GM23338 (cell line): Measurements from ENCODE around the gene LYSMD1. TPM values are rescaled to one million over a fixed set of nuclear protein-coding genes. Genes with fewer than 3 reads are reported as not detected.

ENCODE experiments used
- ATAC-seq: fragments of 200-7000 bp; cut with Tn5 transposase; 3 replicates; pipeline ENCODE4 v1.9.1; 2020
- DNase-seq: peaks from one replicate; pipeline ENCODE4 v3.0.0-alpha.2; 2015; ENCODE audit warnings: low spot score
- H2AFZ ChIP-seq: fragments of 200-600 bp; sonication (generic); 2 replicates; pipeline ENCODE4 v1.8.0; 2016; ENCODE audit warnings: antibody characterized with exemption, mild to moderate bottlenecking, moderate library complexity
- H3F3A ChIP-seq: fragments of 200-600 bp; sonication (generic); replicated peaks from 2 replicates; pipeline ENCODE4 v1.8.0; 2017; ENCODE audit warnings: antibody characterized with exemption, mixed run types, low read depth
- H3K27ac ChIP-seq: fragments of 200-600 bp; sonication (generic); 2 replicates; pipeline ENCODE4 v1.6.1; 2016; ENCODE audit warnings: low read depth
- H3K27me3 ChIP-seq: fragments of 200-600 bp; sonication (generic); 2 replicates; pipeline ENCODE4 v1.8.0; 2016; ENCODE audit warnings: mild to moderate bottlenecking, mixed run types, moderate library complexity; ENCODE audit not compliant: insufficient read depth
- H3K36me3 ChIP-seq: fragments of 200-600 bp; sonication (generic); 2 replicates; pipeline ENCODE4 v1.8.0; 2016; ENCODE audit warnings: mild to moderate bottlenecking; ENCODE audit not compliant: insufficient read depth
- H3K4me1 ChIP-seq: fragments of 200-600 bp; sonication (generic); 2 replicates; pipeline ENCODE4 v1.8.0; 2016; ENCODE audit warnings: mild to moderate bottlenecking, moderate library complexity; ENCODE audit not compliant: insufficient read depth
- H3K4me2 ChIP-seq: fragments of 200-600 bp; sonication (generic); 2 replicates; pipeline ENCODE4 v1.7.1; 2017; ENCODE audit warnings: mixed run types
- H3K4me3 ChIP-seq: fragments of 200-600 bp; sonication (generic); 2 replicates; pipeline ENCODE4 v1.6.1; 2016; ENCODE audit warnings: mixed run types
- H3K79me2 ChIP-seq: fragments of 200-600 bp; sonication (generic); replicated peaks from 2 replicates; pipeline ENCODE4 v1.8.0; 2017; ENCODE audit warnings: mild to moderate bottlenecking; ENCODE audit not compliant: insufficient read depth
- H3K9me2 ChIP-seq: fragments of 200-600 bp; sonication (generic); 2 replicates; pipeline ENCODE4 v1.8.0; 2017; ENCODE audit not compliant: insufficient read depth
- H4K20me1 ChIP-seq: fragments of 200-600 bp; sonication (generic); replicated peaks from 2 replicates; pipeline ENCODE4 v1.8.0; 2017; ENCODE audit warnings: mild to moderate bottlenecking; ENCODE audit not compliant: insufficient read depth
- H3K27ac Mint-ChIP-seq: 2 replicates; pipeline ENCODE4 v1.8.0; 2020; ENCODE audit warnings: inconsistent platforms, mild to moderate bottlenecking, moderate library complexity, mixed read lengths
- H3K27me3 Mint-ChIP-seq: 3 replicates; pipeline ENCODE4 v1.8.0; 2022; ENCODE audit warnings: low read depth, mild to moderate bottlenecking, moderate library complexity, mixed read lengths, inconsistent platforms; ENCODE audit not compliant: insufficient read depth, poor library complexity
- H3K36me3 Mint-ChIP-seq: 3 replicates; pipeline ENCODE4 v1.8.0; 2021; ENCODE audit warnings: low read depth, mild to moderate bottlenecking, inconsistent platforms, moderate library complexity, mixed read lengths
- H3K4me1 Mint-ChIP-seq: 3 replicates; pipeline ENCODE4 v1.8.0; 2020; ENCODE audit warnings: mild to moderate bottlenecking, inconsistent platforms, mixed read lengths
- H3K4me3 Mint-ChIP-seq: 3 replicates; pipeline ENCODE4 v1.8.0; 2021; ENCODE audit warnings: moderate library complexity, mild to moderate bottlenecking, inconsistent platforms, mixed read lengths
- H3K9me3 Mint-ChIP-seq: 3 replicates; pipeline ENCODE4 v1.8.0; 2020; ENCODE audit warnings: moderate library complexity, mild to moderate bottlenecking, inconsistent platforms, mixed read lengths
- CREB1 ChIP-seq: fragments of 250-450 bp; sonication (Bioruptor Pico); IDR thresholded peaks from 2 replicates; pipeline ENCODE4 v1.5.0; 2020; ENCODE audit warnings: low read depth, mild to moderate bottlenecking, moderate library complexity
- EZH2 ChIP-seq: fragments of 200-600 bp; sonication (generic); IDR thresholded peaks from one replicate; pipeline ENCODE4 v1.8.0; 2017; ENCODE audit warnings: antibody characterized with exemption, mild to moderate bottlenecking, low read depth; ENCODE audit not compliant: unreplicated experiment
- EZH2phosphoT487 ChIP-seq: fragments of 200-600 bp; sonication (generic); IDR thresholded peaks from one replicate; pipeline ENCODE4 v1.8.1; 2018; ENCODE audit warnings: antibody characterized with exemption; ENCODE audit not compliant: unreplicated experiment
- JUNB ChIP-seq: IDR thresholded peaks from one replicate; pipeline ENCODE4 v1.6.1; 2016; ENCODE audit warnings: antibody characterized with exemption; ENCODE audit not compliant: unreplicated experiment
- NANOG ChIP-seq: IDR thresholded peaks from 2 replicates; pipeline ENCODE4 v1.6.1; 2016; ENCODE audit warnings: antibody characterized with exemption, borderline replicate concordance
- POLR2AphosphoS5 ChIP-seq: IDR thresholded peaks from 2 replicates; pipeline ENCODE4 v1.6.1; 2016; ENCODE audit warnings: antibody characterized with exemption, low read depth
- STAT1 ChIP-seq: IDR thresholded peaks from one replicate; pipeline ENCODE4 v1.6.1; 2016; ENCODE audit warnings: antibody characterized with exemption; ENCODE audit not compliant: unreplicated experiment
- ZNF114 ChIP-seq: fragments of 250-450 bp; sonication (Bioruptor Pico); IDR thresholded peaks from 2 replicates; pipeline ENCODE4 v1.5.0; 2020; ENCODE audit warnings: mild to moderate bottlenecking, moderate library complexity
- ZNF331 ChIP-seq: fragments of 250-450 bp; sonication (Bioruptor Pico); IDR thresholded peaks from 2 replicates; pipeline ENCODE4 v1.5.0; 2020; ENCODE audit warnings: low read depth, mild to moderate bottlenecking, moderate library complexity
- polyA plus RNA-seq: library from polyadenylated mRNA; unstranded; fragments of >200 nt; fragmentation: Nextera tagmentation; extraction: Ambion mirVana; gene quantifications from 2 replicates; pipeline ENCODE4 v1.2.1, GENCODE V29; 2016
- total RNA-seq: library from RNA; depleted of rRNA; stranded (reverse); fragments of >200 nt; shearing (Covaris generic); gene quantifications from 2 replicates; pipeline ENCODE4 v1.2.3, GENCODE V29; 2014
- TF ChIP-seq, protein P1 (sequence below): IDR thresholded peaks from 2 replicates; pipeline ENCODE4 v1.6.1; 2016; ENCODE audit warnings: antibody characterized with exemption
- TF ChIP-seq, protein P2 (sequence below), 2 experiments: fragments of 200-600 bp in 1 of 2; sonication (generic) in 1 of 2; conservative IDR thresholded peaks; 2 replicates each; pipeline versions ENCODE4 v1.5.1 to v1.6.1; 2016 to 2017; ENCODE audit warnings: antibody characterized with exemption in 2 of 2, low read depth in 2 of 2, mild to moderate bottlenecking in 2 of 2, moderate library complexity in 1 of 2
- TF ChIP-seq, protein P3 (sequence below): IDR thresholded peaks from one replicate; pipeline ENCODE4 v1.6.1; 2018; ENCODE audit warnings: antibody characterized with exemption; ENCODE audit not compliant: unreplicated experiment
- TF ChIP-seq, protein P4 (sequence below): fragments of 250-450 bp; sonication (Bioruptor Pico); IDR thresholded peaks from 2 replicates; pipeline ENCODE4 v1.5.0; 2020; ENCODE audit warnings: mild to moderate bottlenecking, moderate library complexity

The LYSMD1 gene
- total and polyA plus RNA-seq, 2 experiments from 2014 or later: 3.6 to 6.4 TPM

DNA sequence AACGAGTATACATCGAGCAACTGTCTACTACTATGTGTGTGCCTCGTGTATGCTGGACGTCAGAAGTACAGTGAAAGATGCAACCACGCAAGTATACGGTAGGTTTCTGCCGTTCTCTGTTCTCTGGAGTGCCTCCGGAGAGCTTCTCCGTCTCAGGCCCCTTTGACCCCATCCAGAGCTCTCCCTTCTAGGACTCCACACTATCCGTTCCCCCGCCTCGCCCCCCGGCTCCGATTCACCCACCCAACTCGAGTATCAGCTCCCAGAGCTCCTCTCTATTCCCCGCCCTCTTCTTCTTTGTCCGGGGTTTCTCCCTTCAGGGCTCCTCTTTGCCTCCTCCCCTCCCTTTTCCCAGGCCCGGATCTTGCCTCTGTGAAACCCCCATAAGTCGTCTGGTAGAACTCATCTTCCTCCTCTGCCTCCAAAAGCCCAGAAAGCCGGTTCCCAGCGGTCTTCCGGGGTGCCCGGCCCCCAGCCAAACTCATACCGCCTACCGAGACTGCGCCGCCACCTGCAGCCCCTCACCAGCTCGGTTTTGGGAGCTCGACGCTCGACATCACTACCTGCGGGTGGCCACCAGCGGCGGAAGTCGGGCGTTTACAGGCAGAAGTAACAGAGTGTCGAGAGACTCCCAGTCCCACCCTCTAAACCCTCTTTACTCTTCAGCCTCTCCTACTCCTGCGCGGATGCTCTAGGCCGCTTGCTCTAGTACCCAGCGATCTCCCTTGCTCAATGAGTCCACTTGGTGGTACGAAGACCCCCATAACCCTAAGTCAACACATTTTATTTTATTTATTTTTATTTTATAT, 24.1 kb upstream of the LYSMD1 start, which contains the start of gene VPS72:
TSS of gene VPS72 (minus strand) at position 561 of the 809 bp plus-strand sequence. CDS start at position 485, 76 bp downstream.
- H3K4me2 ChIP-seq: peak within 1 kb of the TSS; percentile 87
- peaks cover 39% of the 10 kb centered on the region for H3K79me2 ChIP-seq
- peak within 1 kb of the TSS; percentile 99 for H3K27ac Mint-ChIP-seq
- H3K4me1 ChIP-seq: peaks cover 3% of the 10 kb centered on the region; the same call in 1 of the 2 replicates
- H3K4me1 Mint-ChIP-seq: peaks cover 9% of the 10 kb centered on the region; the same call in 2 of the 3 replicates
- peak within 1 kb of the TSS; percentile 88 for H2AFZ ChIP-seq
- H3K27me3 Mint-ChIP-seq: peaks cover 6% of the 10 kb centered on the region
- peaks cover 12% of the 10 kb centered on the region for H3K36me3 Mint-ChIP-seq
- no peaks in the 10 kb centered on the region; the same call in 1 of the 2 replicates for H4K20me1 ChIP-seq
- H3K36me3 ChIP-seq: peaks cover 11% of the 10 kb centered on the region
- no peaks in the 10 kb centered on the region for H3K27me3 ChIP-seq
- no peaks in the 10 kb centered on the region for H3K9me3 Mint-ChIP-seq
- peak within 1 kb of the TSS; percentile 74 for H3K4me3 ChIP-seq
- ATAC-seq (peak; percentile 95), DNase-seq (peak; percentile 96)
- TF ChIP-seq JUNB (no peak), STAT1 (no peak), EZH2phosphoT487 (no peak), EZH2 (no peak), POLR2AphosphoS5 (peak; percentile 87), CREB1 (CRISPR knock-in tag) (peak; percentile 27; the same call in 1 of the 2 replicates), ZNF331 (CRISPR knock-in tag) (no peak), ZNF114 (CRISPR knock-in tag) (no peak), NANOG (no peak)
- TF ChIP-seq, protein P1, sequence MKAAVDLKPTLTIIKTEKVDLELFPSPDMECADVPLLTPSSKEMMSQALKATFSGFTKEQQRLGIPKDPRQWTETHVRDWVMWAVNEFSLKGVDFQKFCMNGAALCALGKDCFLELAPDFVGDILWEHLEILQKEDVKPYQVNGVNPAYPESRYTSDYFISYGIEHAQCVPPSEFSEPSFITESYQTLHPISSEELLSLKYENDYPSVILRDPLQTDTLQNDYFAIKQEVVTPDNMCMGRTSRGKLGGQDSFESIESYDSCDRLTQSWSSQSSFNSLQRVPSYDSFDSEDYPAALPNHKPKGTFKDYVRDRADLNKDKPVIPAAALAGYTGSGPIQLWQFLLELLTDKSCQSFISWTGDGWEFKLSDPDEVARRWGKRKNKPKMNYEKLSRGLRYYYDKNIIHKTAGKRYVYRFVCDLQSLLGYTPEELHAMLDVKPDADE: peak; percentile 93
- TF ChIP-seq, protein P2, sequence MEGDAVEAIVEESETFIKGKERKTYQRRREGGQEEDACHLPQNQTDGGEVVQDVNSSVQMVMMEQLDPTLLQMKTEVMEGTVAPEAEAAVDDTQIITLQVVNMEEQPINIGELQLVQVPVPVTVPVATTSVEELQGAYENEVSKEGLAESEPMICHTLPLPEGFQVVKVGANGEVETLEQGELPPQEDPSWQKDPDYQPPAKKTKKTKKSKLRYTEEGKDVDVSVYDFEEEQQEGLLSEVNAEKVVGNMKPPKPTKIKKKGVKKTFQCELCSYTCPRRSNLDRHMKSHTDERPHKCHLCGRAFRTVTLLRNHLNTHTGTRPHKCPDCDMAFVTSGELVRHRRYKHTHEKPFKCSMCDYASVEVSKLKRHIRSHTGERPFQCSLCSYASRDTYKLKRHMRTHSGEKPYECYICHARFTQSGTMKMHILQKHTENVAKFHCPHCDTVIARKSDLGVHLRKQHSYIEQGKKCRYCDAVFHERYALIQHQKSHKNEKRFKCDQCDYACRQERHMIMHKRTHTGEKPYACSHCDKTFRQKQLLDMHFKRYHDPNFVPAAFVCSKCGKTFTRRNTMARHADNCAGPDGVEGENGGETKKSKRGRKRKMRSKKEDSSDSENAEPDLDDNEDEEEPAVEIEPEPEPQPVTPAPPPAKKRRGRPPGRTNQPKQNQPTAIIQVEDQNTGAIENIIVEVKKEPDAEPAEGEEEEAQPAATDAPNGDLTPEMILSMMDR (conservative IDR thresholded peaks at IDR 0.05; ENCODE audit: low read depth in 2 of 2): no peak
- TF ChIP-seq, protein P3, sequence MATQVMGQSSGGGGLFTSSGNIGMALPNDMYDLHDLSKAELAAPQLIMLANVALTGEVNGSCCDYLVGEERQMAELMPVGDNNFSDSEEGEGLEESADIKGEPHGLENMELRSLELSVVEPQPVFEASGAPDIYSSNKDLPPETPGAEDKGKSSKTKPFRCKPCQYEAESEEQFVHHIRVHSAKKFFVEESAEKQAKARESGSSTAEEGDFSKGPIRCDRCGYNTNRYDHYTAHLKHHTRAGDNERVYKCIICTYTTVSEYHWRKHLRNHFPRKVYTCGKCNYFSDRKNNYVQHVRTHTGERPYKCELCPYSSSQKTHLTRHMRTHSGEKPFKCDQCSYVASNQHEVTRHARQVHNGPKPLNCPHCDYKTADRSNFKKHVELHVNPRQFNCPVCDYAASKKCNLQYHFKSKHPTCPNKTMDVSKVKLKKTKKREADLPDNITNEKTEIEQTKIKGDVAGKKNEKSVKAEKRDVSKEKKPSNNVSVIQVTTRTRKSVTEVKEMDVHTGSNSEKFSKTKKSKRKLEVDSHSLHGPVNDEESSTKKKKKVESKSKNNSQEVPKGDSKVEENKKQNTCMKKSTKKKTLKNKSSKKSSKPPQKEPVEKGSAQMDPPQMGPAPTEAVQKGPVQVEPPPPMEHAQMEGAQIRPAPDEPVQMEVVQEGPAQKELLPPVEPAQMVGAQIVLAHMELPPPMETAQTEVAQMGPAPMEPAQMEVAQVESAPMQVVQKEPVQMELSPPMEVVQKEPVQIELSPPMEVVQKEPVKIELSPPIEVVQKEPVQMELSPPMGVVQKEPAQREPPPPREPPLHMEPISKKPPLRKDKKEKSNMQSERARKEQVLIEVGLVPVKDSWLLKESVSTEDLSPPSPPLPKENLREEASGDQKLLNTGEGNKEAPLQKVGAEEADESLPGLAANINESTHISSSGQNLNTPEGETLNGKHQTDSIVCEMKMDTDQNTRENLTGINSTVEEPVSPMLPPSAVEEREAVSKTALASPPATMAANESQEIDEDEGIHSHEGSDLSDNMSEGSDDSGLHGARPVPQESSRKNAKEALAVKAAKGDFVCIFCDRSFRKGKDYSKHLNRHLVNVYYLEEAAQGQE: peak; percentile 30
- TF ChIP-seq, protein P4, sequence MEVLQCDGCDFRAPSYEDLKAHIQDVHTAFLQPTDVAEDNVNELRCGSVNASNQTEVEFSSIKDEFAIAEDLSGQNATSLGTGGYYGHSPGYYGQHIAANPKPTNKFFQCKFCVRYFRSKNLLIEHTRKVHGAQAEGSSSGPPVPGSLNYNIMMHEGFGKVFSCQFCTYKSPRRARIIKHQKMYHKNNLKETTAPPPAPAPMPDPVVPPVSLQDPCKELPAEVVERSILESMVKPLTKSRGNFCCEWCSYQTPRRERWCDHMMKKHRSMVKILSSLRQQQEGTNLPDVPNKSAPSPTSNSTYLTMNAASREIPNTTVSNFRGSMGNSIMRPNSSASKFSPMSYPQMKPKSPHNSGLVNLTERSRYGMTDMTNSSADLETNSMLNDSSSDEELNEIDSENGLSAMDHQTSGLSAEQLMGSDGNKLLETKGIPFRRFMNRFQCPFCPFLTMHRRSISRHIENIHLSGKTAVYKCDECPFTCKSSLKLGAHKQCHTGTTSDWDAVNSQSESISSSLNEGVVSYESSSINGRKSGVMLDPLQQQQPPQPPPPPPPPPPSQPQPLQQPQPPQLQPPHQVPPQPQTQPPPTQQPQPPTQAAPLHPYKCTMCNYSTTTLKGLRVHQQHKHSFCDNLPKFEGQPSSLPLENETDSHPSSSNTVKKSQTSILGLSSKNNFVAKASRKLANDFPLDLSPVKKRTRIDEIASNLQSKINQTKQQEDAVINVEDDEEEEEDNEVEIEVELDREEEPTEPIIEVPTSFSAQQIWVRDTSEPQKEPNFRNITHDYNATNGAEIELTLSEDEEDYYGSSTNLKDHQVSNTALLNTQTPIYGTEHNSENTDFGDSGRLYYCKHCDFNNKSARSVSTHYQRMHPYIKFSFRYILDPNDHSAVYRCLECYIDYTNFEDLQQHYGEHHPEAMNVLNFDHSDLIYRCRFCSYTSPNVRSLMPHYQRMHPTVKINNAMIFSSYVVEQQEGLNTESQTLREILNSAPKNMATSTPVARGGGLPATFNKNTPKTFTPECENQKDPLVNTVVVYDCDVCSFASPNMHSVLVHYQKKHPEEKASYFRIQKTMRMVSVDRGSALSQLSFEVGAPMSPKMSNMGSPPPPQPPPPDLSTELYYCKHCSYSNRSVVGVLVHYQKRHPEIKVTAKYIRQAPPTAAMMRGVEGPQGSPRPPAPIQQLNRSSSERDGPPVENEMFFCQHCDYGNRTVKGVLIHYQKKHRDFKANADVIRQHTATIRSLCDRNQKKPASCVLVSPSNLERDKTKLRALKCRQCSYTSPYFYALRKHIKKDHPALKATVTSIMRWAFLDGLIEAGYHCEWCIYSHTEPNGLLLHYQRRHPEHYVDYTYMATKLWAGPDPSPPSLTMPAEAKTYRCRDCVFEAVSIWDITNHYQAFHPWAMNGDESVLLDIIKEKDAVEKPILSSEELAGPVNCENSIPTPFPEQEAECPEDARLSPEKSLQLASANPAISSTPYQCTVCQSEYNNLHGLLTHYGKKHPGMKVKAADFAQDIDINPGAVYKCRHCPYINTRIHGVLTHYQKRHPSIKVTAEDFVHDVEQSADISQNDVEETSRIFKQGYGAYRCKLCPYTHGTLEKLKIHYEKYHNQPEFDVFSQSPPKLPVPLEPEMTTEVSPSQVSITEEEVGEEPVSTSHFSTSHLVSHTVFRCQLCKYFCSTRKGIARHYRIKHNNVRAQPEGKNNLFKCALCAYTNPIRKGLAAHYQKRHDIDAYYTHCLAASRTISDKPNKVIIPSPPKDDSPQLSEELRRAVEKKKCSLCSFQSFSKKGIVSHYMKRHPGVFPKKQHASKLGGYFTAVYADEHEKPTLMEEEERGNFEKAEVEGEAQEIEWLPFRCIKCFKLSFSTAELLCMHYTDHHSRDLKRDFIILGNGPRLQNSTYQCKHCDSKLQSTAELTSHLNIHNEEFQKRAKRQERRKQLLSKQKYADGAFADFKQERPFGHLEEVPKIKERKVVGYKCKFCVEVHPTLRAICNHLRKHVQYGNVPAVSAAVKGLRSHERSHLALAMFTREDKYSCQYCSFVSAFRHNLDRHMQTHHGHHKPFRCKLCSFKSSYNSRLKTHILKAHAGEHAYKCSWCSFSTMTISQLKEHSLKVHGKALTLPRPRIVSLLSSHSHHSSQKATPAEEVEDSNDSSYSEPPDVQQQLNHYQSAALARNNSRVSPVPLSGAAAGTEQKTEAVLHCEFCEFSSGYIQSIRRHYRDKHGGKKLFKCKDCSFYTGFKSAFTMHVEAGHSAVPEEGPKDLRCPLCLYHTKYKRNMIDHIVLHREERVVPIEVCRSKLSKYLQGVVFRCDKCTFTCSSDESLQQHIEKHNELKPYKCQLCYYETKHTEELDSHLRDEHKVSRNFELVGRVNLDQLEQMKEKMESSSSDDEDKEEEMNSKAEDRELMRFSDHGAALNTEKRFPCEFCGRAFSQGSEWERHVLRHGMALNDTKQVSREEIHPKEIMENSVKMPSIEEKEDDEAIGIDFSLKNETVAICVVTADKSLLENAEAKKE (CRISPR knock-in tag): no peak
- no peaks in the 10 kb centered on the region for H3K9me2 ChIP-seq
- H3K27ac ChIP-seq: peak within 1 kb of the TSS; percentile 94
- H3K4me3 Mint-ChIP-seq: peak within 1 kb of the TSS; percentile 99
- H3F3A ChIP-seq: 0 out of 2 replicates have a peak, but pooled peaks cover 9% of the 10 kb centered on the region
